Gastroesophageal sphincter (tissue), 3 donors: ENCODE measurements around the gene INSL3.

Experiments used
- CTCF ChIP-seq, 4 experiments: fragments of 200-600 bp in 2 of 4; fragments of 450-650 bp in 2 of 4; sonication (generic) in 1 of 4; IDR thresholded peaks; one replicate each; pipeline ENCODE4 v1.5.1; 2017 to 2019; ENCODE audit warnings: antibody characterized with exemption in 4 of 4, mild to moderate bottlenecking in 2 of 4, moderate library complexity in 2 of 4
- POLR2A ChIP-seq, 2 donors: fragments of 450-650 bp; IDR thresholded peaks; one replicate each; pipeline ENCODE4 v1.6.1; 2017; ENCODE audit warnings: antibody characterized with exemption in 2 of 2, mild to moderate bottlenecking in 2 of 2, moderate library complexity in 1 of 2

DNA sequence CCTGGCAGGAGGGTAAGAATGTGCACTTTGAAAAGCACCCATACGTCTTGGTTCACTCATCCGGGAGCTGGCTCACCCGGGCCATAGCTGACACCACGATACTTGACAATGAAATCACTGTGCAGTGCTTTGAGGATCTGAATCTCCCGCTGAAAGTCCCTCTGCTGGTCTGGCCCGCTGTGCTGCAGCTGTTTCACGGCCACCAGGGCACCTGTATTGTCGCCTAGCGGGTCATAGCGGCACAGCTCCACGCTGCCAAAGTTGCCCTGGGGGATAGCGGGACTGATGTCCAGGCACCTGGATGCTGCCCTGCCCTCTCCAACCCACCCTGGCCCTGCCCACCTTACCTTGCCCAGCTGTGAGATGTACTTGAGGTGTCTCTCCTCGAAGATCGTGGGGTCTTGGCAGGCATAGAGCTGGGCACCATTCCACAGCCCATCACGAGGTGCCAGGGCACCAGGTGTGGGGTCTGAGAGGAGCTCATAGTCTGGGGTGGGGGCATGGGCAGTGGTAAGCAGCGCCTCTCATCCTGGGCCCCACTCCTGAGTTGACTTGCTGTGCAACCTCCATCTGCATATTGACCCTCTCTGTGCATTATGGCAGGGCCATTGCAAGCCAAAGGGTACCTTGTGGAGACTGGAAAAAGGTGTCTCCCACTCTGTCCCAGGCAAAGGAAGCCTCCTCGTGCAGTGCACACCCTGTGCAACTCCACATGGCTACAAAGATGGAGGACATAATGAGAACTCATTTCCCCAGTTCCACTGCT lies 11.3 kb upstream of the INSL3 start:
- TF ChIP-seq CTCF (IDR thresholded peaks at IDR 0.05): no peak
- no peak for TF ChIP-seq POLR2A (IDR thresholded peaks at IDR 0.05)
